DMS79 (cell line): Measurements from ENCODE around the gene DDX51.
"Not testable (repeated sequence)": the region's sequence is repeated elsewhere in the genome, so short reads cannot be mapped to it uniquely, and the experiment has no call there.

Experiments used
- DNase-seq: peaks from one replicate; lab custom pipeline; 2025; lab: John Stamatoyannopoulos, UW

DDX51 gene

GRCh38 chr12:132154341-132154761 lies 10.2 kb upstream of the DDX51 start:
- peak; percentile 43 for DNase-seq

DNA sequence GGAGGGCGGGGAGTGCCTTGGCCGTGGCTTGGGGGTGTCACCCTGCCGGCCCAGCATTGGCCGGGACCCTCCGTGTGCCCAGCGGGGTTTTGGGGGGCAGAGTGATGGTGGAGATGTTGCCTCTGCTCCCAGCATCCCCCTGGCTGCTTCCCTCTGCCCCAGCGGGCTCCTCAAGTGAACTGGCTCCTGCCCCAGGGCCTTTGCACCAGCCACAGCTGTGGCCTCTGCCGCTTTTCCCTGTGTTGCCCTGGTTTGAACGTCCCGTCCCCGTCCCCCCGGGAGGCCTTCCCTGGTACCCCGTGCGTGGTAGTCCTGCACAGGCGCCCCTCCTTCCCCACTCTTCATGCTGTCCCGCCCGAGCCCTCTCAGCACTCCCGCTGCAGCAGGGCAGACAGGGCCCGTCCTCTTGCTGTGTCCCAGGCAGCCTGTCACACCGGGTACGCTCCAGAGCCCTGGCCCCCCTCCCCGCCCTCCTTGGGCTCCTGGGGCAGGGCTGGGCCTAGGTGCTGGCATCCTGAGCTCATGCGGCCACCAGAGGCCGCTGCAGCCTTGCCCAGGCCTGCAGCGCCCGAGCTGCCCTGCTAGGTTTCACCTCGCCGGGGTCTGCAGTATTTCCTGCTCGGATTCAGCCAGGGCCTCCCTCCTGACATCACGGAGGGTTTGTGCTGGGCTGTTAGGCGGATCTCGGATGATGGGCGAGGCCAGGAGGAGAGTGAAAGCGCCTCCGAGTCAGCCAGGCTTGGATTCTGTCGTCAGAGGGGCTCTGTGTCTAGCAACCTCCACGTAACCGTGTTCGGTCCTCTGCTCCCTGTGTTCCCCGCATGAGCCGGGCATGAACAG lies 9.6 kb upstream of the DDX51 start:
- peak; percentile 79 for DNase-seq

DNA sequence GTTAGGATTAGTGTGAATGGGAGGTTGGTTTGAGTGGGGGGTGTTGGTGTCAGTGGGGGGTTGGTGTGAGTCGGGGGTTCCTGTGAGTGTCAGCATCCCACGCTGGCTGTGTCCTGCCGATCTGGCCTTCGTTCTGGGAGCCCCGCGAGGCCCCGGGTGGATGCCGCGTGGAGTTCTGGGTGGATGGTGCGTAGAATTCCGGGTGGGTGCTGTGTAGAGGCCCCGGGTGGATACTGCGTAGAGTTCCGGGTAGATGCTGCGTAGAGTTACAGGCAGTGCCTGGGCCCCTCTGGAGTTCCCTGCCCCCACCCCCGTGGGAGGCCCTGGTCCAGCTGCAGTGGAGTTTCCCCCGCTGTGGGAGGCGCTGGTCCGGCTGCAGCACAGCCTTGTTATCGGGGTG lies 8.8 kb upstream of the DDX51 start:
- DNase-seq: no peak

- DNase-seq: no peak
These were observed 8.3 kb upstream of the DDX51 start for GRCh38 chr12:132152411-132152821.

- no peak for DNase-seq
These were observed 7.8 kb upstream of the DDX51 start for GRCh38 chr12:132151766-132152410.

DNA sequence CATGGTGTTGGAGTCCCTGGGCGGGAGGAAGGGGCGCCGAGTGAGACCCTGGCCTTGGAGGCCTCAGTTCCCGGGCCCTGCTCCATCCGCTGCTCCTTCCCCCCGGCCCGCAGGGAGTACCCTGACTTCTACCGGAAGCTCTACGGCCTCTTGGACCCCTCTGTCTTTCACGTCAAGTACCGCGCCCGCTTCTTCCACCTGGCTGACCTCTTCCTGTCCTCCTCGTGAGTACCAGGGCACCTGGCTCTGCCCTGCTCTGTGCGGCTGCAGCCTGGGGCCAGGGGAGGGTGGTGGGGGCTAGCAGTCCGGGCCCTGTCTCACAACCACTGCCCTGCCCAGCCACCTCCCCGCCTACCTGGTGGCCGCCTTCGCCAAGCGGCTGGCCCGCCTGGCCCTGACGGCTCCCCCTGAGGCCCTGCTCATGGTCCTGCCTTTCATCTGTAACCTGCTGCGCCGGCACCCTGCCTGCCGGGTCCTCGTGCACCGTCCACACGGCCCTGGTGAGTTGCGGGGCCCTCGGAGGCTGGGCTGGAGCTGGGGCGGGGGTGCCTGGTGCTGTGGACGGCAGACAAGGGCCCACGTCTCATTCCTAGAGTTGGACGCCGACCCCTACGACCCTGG lies 7.1 kb upstream of the DDX51 start:
- DNase-seq: no peak

DNA sequence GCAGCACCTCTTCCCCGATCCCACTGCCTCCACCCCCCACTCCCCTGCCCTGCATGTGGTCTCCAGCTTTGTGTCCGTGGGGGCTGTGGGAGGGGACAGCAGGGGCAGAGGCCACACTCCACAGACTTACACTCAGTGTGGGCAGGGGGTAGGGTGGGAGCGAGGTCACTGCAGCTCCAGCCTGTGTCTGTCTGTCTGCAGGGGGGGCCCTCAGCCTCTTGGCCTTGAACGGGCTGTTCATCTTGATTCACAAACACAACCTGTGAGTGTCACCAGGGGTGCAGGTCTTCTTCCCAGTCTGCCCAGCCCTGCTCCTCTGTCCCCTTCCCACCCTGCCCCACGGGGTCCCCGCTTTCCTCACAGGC lies 6.6 kb upstream of the DDX51 start:
- DNase-seq: no peak

- not testable (repeated sequence) for DNase-seq
These were observed 5.4 kb upstream of the DDX51 start for GRCh38 chr12:132149526-132149925.

DNA sequence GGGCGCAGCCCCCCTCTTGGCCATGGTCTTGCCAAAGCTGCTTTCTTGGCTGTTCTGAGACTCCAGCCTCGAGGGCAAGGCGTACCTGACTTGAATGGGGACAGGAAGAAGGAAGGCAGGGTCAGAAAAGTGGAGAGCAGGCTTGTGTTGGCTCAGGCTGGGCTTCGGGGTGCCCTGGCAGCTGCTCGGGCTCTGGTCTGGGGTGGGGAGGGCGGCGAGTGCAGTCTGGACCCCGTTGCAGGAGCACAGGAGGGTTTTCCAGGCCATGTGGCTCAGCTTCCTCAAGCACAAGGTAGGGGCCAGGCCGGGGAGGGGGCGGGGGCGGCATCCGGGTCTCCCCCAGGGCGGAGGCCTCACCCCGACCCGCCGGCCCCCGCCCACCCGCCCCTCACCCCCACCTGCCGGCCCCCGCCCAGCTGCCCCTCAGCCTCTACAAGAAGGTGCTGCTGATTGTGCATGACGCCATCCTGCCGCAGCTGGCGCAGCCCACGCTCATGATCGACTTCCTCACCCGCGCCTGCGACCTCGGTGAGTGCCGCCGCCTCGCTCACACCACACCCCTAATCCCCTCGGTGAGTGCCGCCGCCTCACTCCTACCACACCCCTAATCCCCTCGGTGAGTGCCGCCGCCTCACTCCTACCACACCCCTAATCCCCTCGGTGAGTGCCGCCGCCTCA lies 4.4 kb upstream of the DDX51 start:
- DNase-seq: no peak

DNA sequence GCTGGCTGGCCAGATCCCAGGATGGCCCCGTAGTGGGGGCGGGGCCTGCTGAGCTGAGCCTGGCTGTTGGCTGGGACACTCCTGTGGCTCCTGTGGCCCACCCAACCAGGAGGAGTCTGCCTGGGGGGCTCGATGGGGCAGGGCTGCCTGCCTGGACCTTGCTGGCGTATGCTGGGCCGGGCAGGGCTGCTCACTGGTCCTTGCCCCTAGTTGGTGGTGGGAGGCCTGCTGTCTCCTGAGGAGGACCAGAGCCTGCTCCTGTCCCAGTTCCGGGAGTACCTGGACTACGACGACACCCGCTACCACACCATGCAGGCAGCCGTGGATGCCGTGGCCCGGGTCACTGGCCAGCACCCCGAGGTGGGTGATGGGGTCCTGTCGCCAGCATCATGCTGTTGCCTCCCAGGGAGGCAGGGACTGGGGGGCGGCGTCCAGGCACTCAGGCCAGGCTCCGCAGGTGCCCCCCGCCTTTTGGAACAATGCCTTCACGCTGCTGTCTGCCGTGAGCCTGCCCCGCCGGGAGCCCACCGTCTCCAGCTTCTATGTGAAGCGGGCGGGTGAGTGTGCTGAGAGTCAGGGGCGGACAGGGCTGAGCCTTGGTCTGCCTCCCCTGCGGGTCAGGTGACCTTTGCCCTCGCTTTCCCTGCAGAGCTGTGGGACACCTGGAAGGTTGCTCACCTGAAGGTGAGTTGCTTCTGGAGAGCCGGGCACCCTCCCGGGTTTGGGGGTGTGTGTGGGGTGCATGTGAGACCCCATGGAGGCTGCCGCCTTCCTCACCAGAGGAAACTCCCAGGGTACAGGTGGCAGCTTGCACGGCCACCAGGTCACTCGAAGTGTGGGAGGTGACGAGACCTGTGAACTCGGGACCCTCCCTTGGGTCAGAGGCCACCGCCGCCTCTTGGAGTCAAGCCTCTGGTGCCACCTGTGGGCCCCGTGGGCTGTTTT lies 3.6 kb upstream of the DDX51 start:
- no peak for DNase-seq

DNA sequence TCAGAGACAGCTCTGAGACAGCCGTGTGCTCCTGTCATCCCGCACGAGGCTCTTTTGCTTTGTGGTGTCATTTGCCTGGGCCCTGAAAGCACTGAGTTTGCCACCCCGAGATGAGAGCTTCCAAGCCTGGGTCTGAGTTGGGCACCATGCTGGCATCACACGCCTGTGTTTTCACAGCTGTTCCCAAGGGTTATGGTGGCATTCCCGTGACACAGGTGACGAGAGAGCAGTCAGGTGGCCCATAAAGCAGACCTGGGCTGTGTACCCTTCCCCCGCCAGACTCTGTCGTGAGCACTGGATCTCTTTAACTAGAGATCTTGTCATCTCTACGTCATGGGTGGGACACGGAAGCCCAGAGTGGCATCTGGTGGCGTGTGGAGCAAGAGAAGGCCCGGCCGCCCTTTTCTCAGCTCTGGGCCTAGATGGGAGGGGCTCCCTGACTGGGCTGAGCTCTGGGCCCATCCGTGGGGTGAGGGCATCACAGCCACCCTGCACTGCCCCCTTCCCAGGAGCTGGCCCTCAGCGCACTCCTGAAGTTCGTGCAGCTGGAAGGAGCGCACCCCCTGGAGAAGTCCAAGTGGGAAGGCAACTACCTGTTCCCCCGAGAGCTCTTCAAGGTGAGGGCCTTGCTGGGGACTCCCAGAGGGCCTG lies 2.8 kb upstream of the DDX51 start:
- no peak for DNase-seq

- no peak for DNase-seq
These were observed 2.0 kb upstream of the DDX51 start for GRCh38 chr12:132146098-132146497.

- no peak for DNase-seq
These were observed 1.2 kb upstream of the DDX51 start for GRCh38 chr12:132145334-132145733.

- DNase-seq: no peak
These were observed 670 bp upstream of the DDX51 start for GRCh38 chr12:132144810-132145168.

DNA sequence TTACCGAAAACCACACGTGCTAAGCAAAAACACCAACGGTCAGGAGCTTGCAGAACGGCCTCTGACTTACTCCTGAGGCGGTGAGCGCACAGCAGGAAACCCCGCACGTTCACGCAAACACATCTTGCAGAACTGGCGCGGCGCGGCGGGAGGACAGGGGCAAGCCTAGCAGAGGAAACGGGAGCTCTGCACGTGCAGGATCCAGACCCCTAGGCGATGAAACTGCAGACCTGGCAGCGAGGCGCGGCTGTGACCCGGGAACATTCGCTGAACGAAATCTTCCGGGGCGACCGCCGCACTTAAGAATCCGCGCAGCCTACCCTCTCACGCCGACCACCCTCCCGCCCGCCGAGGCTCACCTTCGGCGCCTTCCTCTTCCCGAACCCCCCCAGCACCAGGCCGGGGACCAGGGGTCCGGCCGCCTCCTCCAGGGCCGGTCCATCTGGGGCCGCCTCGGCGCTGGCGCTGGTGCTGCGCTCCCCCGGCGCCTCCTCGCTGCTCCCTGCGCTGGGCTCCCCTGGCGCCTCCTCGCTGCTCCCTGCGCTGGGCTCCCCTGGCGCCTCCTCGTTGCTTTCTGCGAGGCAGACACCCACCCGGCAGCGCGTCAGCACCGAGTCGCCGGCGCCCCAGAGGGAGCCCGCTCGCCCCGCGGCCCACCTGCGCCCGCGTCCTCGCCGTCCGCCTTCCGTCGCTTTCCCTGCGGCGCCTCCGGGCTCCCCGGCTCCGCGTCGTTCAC lies 615 bp downstream of the DDX51 start:
- DNase-seq: no peak

DNA sequence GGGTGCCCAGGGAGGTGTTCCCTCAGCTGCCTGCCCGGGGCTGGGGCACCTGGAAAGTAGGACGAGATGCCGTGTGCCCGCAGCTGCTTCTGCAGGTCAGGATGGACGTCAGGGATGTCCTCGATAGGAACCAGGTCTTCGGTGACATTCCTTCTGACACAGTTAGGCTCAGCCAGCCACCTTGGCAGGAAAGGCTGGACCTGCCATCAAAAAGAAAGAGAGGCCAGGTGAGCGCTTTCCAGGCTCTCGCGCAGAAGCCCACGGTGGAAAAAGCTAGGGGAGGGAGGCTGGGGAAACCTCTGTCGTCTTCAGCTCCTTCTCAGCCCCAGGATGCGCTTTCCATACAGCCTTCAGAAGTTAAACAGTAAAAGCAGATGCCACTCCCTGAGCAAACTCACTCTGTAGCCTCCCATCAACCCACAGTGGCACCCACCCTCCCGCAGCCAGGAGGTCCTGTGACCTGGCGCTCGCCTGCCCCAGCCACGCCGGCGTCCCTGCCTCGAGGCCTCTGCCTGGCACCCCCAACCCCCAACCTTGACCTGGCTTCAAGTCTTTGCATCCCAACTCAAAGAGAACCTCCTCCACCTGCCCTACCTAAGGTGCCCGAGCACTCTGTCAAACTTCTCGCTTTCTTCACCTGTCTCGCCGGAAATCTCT lies 1.3 kb downstream of the DDX51 start:
- DNase-seq: no peak

GRCh38 chr12:132141976-132142678 lies 2.0 kb downstream of the DDX51 start:
- DNase-seq: no peak

GRCh38 chr12:132140918-132141841 lies 2.9 kb downstream of the DDX51 start:
- DNase-seq: no peak
